ENCODE measurements around the gene PTH.

DNA sequence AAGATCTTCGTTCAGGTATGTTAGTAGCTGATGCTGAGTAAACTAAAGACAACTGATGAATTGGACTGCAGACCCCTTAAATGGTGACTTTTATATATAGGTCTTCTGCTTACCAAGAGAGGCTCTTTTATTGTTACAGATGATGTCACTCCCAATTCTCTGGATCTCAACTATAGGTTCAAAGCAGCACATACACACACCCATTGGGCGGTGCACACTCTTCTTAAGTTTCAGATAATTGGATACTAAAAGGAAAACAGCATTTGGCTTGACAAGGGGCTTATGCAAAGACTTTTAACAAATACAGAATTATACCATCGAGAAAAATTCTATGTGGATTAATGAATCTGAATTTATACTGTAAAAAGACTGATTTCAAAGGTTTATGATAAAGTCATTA is at the start of gene PTH:
- TF ChIP-seq, protein P1, sequence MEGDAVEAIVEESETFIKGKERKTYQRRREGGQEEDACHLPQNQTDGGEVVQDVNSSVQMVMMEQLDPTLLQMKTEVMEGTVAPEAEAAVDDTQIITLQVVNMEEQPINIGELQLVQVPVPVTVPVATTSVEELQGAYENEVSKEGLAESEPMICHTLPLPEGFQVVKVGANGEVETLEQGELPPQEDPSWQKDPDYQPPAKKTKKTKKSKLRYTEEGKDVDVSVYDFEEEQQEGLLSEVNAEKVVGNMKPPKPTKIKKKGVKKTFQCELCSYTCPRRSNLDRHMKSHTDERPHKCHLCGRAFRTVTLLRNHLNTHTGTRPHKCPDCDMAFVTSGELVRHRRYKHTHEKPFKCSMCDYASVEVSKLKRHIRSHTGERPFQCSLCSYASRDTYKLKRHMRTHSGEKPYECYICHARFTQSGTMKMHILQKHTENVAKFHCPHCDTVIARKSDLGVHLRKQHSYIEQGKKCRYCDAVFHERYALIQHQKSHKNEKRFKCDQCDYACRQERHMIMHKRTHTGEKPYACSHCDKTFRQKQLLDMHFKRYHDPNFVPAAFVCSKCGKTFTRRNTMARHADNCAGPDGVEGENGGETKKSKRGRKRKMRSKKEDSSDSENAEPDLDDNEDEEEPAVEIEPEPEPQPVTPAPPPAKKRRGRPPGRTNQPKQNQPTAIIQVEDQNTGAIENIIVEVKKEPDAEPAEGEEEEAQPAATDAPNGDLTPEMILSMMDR (IDR thresholded peaks at IDR 0.05), result no peak
- no peak for TF ChIP-seq POLR2A (IDR thresholded peaks at IDR 0.05)
